HEK293 (cell line): ENCODE measurements around the gene CYP27A1.

ENCODE experiments used
- BCL11B ChIP-seq: fragments of 450-650 bp; formaldehyde crosslinking; IDR thresholded peaks from 2 replicates; pipeline ENCODE4 v1.5.1; 2016; ENCODE audit warnings: low read depth, missing biosample characterization, missing genetic modification characterization
- GLIS1 ChIP-seq: fragments of 450-650 bp; formaldehyde crosslinking; IDR thresholded peaks from 2 replicates; pipeline ENCODE4 v1.5.1; 2016; ENCODE audit warnings: missing biosample characterization, missing genetic modification characterization
- GLIS2 ChIP-seq: fragments of 450-650 bp; formaldehyde crosslinking; IDR thresholded peaks from 2 replicates; pipeline ENCODE4 v1.5.1; 2016; ENCODE audit warnings: missing biosample characterization, missing genetic modification characterization
- HOXA7 ChIP-seq: sonication (generic); formaldehyde crosslinking; IDR thresholded peaks from 2 replicates; pipeline ENCODE4 v1.8.1; 2022; ENCODE audit warnings: missing genetic modification reagents, borderline replicate concordance
- OVOL3 ChIP-seq: fragments of 450-650 bp; formaldehyde crosslinking; IDR thresholded peaks from 2 replicates; pipeline ENCODE4 v1.5.1; 2016; ENCODE audit warnings: missing biosample characterization, missing genetic modification characterization
- SCRT2 ChIP-seq: fragments of 450-650 bp; formaldehyde crosslinking; IDR thresholded peaks from 2 replicates; pipeline ENCODE4 v1.5.1; 2016; ENCODE audit warnings: missing biosample characterization, missing genetic modification characterization
- ZBTB8A ChIP-seq: fragments of 450-650 bp; formaldehyde crosslinking; IDR thresholded peaks from 2 replicates; pipeline ENCODE4 v1.5.1; 2016; ENCODE audit warnings: missing biosample characterization, missing genetic modification characterization
- ZNF140 ChIP-seq: fragments of 450-650 bp; formaldehyde crosslinking; IDR thresholded peaks from 2 replicates; pipeline ENCODE4 v1.5.1; 2016; ENCODE audit warnings: missing biosample characterization, missing genetic modification characterization
- ZNF184 ChIP-seq: fragments of 450-650 bp; IDR thresholded peaks from 2 replicates; pipeline ENCODE4 v1.5.1; 2018; ENCODE audit warnings: missing biosample characterization, mild to moderate bottlenecking, missing genetic modification characterization
- ZNF211 ChIP-seq: fragments of 450-650 bp; formaldehyde crosslinking; IDR thresholded peaks from 2 replicates; pipeline ENCODE4 v1.5.1; 2016; ENCODE audit warnings: low read depth, missing biosample characterization, missing genetic modification characterization
- ZNF214 ChIP-seq: fragments of 450-650 bp; formaldehyde crosslinking; IDR thresholded peaks from 2 replicates; pipeline ENCODE4 v1.5.1; 2017; ENCODE audit warnings: missing biosample characterization, mild to moderate bottlenecking, missing genetic modification characterization, borderline replicate concordance
- ZNF221 ChIP-seq: fragments of 450-650 bp; formaldehyde crosslinking; IDR thresholded peaks from 2 replicates; pipeline ENCODE4 v1.5.1; 2017; ENCODE audit warnings: missing biosample characterization, missing genetic modification characterization, borderline replicate concordance
- ZNF274 ChIP-seq, 2 experiments: fragments of 200-500 bp in 1 of 2; fragments of 450-650 bp in 1 of 2; sonication (Bioruptor generic) in 1 of 2; formaldehyde crosslinking in 1 of 2; IDR thresholded peaks; 2 replicates each; pipeline versions ENCODE4 v1.5.1 to v1.6.1; 2014 to 2016; ENCODE audit warnings: borderline replicate concordance in 1 of 2, inconsistent platforms in 1 of 2, low read length in 1 of 2, missing biosample characterization in 1 of 2, missing genetic modification characterization in 1 of 2
- ZNF292 ChIP-seq: fragments of 450-650 bp; formaldehyde crosslinking; IDR thresholded peaks from 2 replicates; pipeline ENCODE4 v1.5.1; 2016; ENCODE audit warnings: low read depth, missing biosample characterization, missing genetic modification characterization, borderline replicate concordance
- ZNF302 ChIP-seq: fragments of 450-650 bp; formaldehyde crosslinking; IDR thresholded peaks from 2 replicates; pipeline ENCODE4 v1.5.1; 2016; ENCODE audit warnings: missing biosample characterization, missing genetic modification characterization, low read depth
- ZNF354C ChIP-seq: fragments of 450-650 bp; formaldehyde crosslinking; IDR thresholded peaks from 2 replicates; pipeline ENCODE4 v1.5.1; 2016; ENCODE audit warnings: missing biosample characterization, missing genetic modification characterization, low read depth, borderline replicate concordance
- ZNF394 ChIP-seq: fragments of 450-650 bp; formaldehyde crosslinking; IDR thresholded peaks from 2 replicates; pipeline ENCODE4 v1.5.1; 2016; ENCODE audit warnings: missing biosample characterization, missing genetic modification characterization, mild to moderate bottlenecking, moderate library complexity, borderline replicate concordance
- ZNF404 ChIP-seq: fragments of 450-650 bp; formaldehyde crosslinking; IDR thresholded peaks from 2 replicates; pipeline ENCODE4 v1.5.1; 2017; ENCODE audit warnings: missing biosample characterization, missing genetic modification characterization
- ZNF423 ChIP-seq: fragments of 450-650 bp; formaldehyde crosslinking; IDR thresholded peaks from 2 replicates; pipeline ENCODE4 v1.5.1; 2016; ENCODE audit warnings: missing biosample characterization, missing genetic modification characterization
- ZNF529 ChIP-seq: fragments of 450-650 bp; formaldehyde crosslinking; IDR thresholded peaks from 2 replicates; pipeline ENCODE4 v1.5.1; 2017; ENCODE audit warnings: missing genetic modification characterization, missing biosample characterization; ENCODE audit not compliant: insufficient replicate concordance
- ZNF555 ChIP-seq: fragments of 450-650 bp; formaldehyde crosslinking; conservative IDR thresholded peaks from 2 replicates; pipeline ENCODE4 v1.5.1; 2017; ENCODE audit warnings: missing biosample characterization, mild to moderate bottlenecking, missing genetic modification characterization, inconsistent platforms
- ZNF623 ChIP-seq: fragments of 450-650 bp; formaldehyde crosslinking; IDR thresholded peaks from 2 replicates; pipeline ENCODE4 v1.5.1; 2016; ENCODE audit warnings: missing biosample characterization, missing genetic modification characterization
- ZNF830 ChIP-seq: fragments of 450-650 bp; IDR thresholded peaks from 2 replicates; pipeline ENCODE4 v1.5.0; 2018; ENCODE audit warnings: missing biosample characterization, missing genetic modification characterization, low read depth, mild to moderate bottlenecking, moderate library complexity
- TF ChIP-seq, protein P1 (sequence below): fragments of 450-650 bp; formaldehyde crosslinking; IDR thresholded peaks from 2 replicates; pipeline ENCODE4 v1.5.1; 2017; ENCODE audit warnings: missing biosample characterization, missing genetic modification characterization
- TF ChIP-seq, protein P2 (sequence below): fragments of 450-650 bp; formaldehyde crosslinking; IDR thresholded peaks from 2 replicates; pipeline ENCODE4 v1.5.1; 2017; ENCODE audit warnings: missing biosample characterization, missing genetic modification characterization
- TF ChIP-seq, protein P3 (sequence below): fragments of 450-650 bp; formaldehyde crosslinking; IDR thresholded peaks from 2 replicates; pipeline ENCODE4 v1.5.1; 2017; ENCODE audit warnings: missing biosample characterization, missing genetic modification characterization
- TF ChIP-seq, protein P4 (sequence below): fragments of 450-650 bp; formaldehyde crosslinking; IDR thresholded peaks from 2 replicates; pipeline ENCODE4 v1.5.1; 2016; ENCODE audit warnings: missing biosample characterization, missing genetic modification characterization
- TF ChIP-seq, protein P5 (sequence below): fragments of 450-650 bp; formaldehyde crosslinking; optimal IDR thresholded peaks from 2 replicates; pipeline ENCODE3; 2016; ENCODE audit warnings: missing biosample characterization, mild to moderate bottlenecking, missing genetic modification characterization
- TF ChIP-seq, protein P6 (sequence below): fragments of 450-650 bp; formaldehyde crosslinking; IDR thresholded peaks from 2 replicates; pipeline ENCODE4 v1.5.1; 2016; ENCODE audit warnings: missing biosample characterization, missing genetic modification characterization

CYP27A1 gene

DNA sequence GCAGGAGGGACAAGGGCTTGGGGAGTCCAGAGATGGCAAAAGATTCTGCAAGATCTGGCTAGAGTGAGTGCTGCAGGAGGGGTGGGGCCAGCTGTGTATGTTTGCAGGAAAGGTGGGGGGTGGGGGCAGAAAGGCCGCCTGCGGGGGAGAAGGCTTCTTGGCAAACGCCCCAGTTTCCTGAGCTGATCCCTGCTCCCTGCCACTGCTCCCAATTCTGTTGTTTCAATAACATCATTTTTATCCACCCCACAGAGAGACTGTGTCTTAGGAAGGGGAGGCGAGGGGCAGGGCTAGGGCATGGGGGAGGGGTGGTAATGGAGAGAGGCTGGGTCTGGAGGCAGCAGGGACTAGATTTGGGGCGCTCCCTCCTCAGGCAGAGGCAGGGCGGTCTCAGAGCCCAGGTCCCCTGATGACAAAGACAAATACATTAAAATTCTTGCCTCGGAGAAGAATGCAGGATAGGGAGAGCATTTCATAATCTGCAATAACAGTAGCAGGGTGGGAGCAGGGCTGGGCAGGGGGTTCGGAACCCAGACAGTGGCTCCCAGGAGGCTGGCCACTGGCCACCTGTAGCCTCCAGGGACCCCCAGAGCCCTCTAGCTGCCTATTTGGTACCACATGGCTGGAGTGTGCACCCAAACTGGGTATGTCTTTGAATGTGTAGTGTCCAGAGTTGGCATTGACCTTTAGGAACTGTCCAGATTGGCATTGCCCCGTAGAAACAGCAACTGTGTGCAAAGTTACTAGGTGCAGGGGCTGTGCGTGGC lies 75.6 kb downstream of the CYP27A1 start (continued):
- TF ChIP-seq BCL11B (no peak), ZNF529 (tag by site-specific recombination) (no peak), ZNF354C (tag by site-specific recombination) (no peak), ZNF292 (tag by site-specific recombination) (no peak), ZNF221 (tag by site-specific recombination) (no peak), GLIS2 (tag by site-specific recombination) (no peak), ZNF404 (tag by site-specific recombination) (no peak), ZNF140 (tag by site-specific recombination) (no peak), ZNF623 (tag by site-specific recombination) (no peak), ZNF302 (tag by site-specific recombination) (no peak), ZNF555 (no peak), ZNF274 (IDR thresholded peaks at IDR 0.05; ENCODE audit: low read length) (no peak), ZNF274 (tag by site-specific recombination; IDR thresholded peaks at IDR 0.05; ENCODE audit: borderline replicate concordance) (no peak), ZNF211 (no peak), ZNF830 (no peak), ZBTB8A (tag by site-specific recombination) (0 out of 2 replicates have a peak, but pooled peaks have one; percentile 23), ZNF423 (tag by site-specific recombination) (no peak), HOXA7 (CRISPR knock-in tag) (no peak), OVOL3 (no peak), ZNF184 (tag by site-specific recombination) (no peak), ZNF214 (no peak), GLIS1 (tag by site-specific recombination) (peak; percentile 87), ZNF394 (peak; percentile 66; the same call in 1 of the 2 replicates), SCRT2 (tag by site-specific recombination) (no peak)
- TF ChIP-seq, protein P1, sequence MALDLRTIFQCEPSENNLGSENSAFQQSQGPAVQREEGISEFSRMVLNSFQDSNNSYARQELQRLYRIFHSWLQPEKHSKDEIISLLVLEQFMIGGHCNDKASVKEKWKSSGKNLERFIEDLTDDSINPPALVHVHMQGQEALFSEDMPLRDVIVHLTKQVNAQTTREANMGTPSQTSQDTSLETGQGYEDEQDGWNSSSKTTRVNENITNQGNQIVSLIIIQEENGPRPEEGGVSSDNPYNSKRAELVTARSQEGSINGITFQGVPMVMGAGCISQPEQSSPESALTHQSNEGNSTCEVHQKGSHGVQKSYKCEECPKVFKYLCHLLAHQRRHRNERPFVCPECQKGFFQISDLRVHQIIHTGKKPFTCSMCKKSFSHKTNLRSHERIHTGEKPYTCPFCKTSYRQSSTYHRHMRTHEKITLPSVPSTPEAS (tag by site-specific recombination), result no peak
- TF ChIP-seq, protein P2, sequence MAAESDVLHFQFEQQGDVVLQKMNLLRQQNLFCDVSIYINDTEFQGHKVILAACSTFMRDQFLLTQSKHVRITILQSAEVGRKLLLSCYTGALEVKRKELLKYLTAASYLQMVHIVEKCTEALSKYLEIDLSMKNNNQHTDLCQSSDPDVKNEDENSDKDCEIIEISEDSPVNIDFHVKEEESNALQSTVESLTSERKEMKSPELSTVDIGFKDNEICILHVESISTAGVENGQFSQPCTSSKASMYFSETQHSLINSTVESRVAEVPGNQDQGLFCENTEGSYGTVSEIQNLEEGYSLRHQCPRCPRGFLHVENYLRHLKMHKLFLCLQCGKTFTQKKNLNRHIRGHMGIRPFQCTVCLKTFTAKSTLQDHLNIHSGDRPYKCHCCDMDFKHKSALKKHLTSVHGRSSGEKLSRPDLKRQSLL (tag by site-specific recombination), result no peak
- TF ChIP-seq, protein P3, sequence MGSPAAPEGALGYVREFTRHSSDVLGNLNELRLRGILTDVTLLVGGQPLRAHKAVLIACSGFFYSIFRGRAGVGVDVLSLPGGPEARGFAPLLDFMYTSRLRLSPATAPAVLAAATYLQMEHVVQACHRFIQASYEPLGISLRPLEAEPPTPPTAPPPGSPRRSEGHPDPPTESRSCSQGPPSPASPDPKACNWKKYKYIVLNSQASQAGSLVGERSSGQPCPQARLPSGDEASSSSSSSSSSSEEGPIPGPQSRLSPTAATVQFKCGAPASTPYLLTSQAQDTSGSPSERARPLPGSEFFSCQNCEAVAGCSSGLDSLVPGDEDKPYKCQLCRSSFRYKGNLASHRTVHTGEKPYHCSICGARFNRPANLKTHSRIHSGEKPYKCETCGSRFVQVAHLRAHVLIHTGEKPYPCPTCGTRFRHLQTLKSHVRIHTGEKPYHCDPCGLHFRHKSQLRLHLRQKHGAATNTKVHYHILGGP (tag by site-specific recombination), result no peak
- TF ChIP-seq, protein P4, sequence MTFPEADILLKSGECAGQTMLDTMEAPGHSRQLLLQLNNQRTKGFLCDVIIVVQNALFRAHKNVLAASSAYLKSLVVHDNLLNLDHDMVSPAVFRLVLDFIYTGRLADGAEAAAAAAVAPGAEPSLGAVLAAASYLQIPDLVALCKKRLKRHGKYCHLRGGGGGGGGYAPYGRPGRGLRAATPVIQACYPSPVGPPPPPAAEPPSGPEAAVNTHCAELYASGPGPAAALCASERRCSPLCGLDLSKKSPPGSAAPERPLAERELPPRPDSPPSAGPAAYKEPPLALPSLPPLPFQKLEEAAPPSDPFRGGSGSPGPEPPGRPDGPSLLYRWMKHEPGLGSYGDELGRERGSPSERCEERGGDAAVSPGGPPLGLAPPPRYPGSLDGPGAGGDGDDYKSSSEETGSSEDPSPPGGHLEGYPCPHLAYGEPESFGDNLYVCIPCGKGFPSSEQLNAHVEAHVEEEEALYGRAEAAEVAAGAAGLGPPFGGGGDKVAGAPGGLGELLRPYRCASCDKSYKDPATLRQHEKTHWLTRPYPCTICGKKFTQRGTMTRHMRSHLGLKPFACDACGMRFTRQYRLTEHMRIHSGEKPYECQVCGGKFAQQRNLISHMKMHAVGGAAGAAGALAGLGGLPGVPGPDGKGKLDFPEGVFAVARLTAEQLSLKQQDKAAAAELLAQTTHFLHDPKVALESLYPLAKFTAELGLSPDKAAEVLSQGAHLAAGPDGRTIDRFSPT (tag by site-specific recombination), result no peak
- TF ChIP-seq, protein P5, sequence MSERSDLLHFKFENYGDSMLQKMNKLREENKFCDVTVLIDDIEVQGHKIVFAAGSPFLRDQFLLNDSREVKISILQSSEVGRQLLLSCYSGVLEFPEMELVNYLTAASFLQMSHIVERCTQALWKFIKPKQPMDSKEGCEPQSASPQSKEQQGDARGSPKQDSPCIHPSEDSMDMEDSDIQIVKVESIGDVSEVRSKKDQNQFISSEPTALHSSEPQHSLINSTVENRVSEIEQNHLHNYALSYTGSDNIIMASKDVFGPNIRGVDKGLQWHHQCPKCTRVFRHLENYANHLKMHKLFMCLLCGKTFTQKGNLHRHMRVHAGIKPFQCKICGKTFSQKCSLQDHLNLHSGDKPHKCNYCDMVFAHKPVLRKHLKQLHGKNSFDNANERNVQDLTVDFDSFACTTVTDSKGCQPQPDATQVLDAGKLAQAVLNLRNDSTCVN, result no peak
- TF ChIP-seq, protein P6, sequence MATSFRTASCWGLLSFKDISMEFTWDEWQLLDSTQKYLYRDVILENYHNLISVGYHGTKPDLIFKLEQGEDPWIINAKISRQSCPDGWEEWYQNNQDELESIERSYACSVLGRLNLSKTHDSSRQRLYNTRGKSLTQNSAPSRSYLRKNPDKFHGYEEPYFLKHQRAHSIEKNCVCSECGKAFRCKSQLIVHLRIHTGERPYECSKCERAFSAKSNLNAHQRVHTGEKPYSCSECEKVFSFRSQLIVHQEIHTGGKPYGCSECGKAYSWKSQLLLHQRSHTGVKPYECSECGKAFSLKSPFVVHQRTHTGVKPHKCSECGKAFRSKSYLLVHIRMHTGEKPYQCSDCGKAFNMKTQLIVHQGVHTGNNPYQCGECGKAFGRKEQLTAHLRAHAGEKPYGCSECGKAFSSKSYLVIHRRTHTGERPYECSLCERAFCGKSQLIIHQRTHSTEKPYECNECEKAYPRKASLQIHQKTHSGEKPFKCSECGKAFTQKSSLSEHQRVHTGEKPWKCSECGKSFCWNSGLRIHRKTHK (tag by site-specific recombination), result no peak
